GM20000 (cell line): ENCODE results near the gene FCHSD1.

Source experiments
- DNase-seq: peaks from one replicate; pipeline ENCODE4 v3.0.0; 2012; ENCODE audit warnings: low spot score
- TF ChIP-seq, protein P1 (sequence below): IDR thresholded peaks from 2 replicates; pipeline ENCODE4 v1.5.1; 2012; ENCODE audit warnings: mild to moderate bottlenecking, control low read depth; ENCODE audit errors: extremely low read depth, missing control alignments

The FCHSD1 gene

DNA sequence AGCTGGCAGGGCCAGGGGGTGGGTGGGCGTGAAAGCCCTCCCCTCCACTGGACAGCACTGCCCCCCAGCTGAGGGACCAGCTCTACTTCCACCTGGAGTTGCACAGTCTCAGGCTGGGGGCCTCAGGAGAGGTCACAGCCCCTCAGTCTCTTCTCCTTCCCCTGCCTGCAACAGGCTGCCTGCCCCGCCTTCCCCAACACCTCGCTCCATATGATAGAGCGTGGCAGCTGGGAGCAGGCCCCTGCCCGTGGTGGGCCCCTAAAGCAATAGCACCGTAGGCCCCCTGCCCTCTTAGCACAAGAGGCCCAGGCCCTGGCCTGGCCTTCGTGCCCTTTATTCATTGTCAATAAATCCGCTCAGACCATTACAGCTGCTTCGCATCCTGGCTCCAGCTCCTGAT is 10.5 kb downstream of the FCHSD1 start:
- no peak for DNase-seq
- TF ChIP-seq, protein P1, sequence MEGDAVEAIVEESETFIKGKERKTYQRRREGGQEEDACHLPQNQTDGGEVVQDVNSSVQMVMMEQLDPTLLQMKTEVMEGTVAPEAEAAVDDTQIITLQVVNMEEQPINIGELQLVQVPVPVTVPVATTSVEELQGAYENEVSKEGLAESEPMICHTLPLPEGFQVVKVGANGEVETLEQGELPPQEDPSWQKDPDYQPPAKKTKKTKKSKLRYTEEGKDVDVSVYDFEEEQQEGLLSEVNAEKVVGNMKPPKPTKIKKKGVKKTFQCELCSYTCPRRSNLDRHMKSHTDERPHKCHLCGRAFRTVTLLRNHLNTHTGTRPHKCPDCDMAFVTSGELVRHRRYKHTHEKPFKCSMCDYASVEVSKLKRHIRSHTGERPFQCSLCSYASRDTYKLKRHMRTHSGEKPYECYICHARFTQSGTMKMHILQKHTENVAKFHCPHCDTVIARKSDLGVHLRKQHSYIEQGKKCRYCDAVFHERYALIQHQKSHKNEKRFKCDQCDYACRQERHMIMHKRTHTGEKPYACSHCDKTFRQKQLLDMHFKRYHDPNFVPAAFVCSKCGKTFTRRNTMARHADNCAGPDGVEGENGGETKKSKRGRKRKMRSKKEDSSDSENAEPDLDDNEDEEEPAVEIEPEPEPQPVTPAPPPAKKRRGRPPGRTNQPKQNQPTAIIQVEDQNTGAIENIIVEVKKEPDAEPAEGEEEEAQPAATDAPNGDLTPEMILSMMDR: no peak

- TF ChIP-seq, protein P1: no peak
- no peak for DNase-seq
These were observed 11.2 kb downstream of the FCHSD1 start for GRCh38 chr5:141640051-141640415.

- TF ChIP-seq, protein P1: no peak
- no peak for DNase-seq
These were observed 11.7 kb downstream of the FCHSD1 start for GRCh38 chr5:141639357-141640050.

GRCh38 chr5:141638771-141639170 is 12.4 kb downstream of the FCHSD1 start:
- no peak for DNase-seq
- TF ChIP-seq, protein P1: no peak

GRCh38 chr5:141637767-141638419 is 13.3 kb downstream of the FCHSD1 start:
- TF ChIP-seq, protein P1: peak; percentile 36
- DNase-seq: peak; percentile 70

- peak; percentile 52 for DNase-seq
- TF ChIP-seq, protein P1: no peak
These were observed 14.0 kb downstream of the FCHSD1 start for GRCh38 chr5:141637123-141637766.
